T-helper 17 cell (primary cell): ENCODE measurements around the gene AQP4. TPM values are rescaled to one million over a fixed set of nuclear protein-coding genes. Genes with fewer than 3 reads are reported as not detected.

Experiments
- ATAC-seq: fragments of 150-1000 bp; cut with Tn5 transposase; 2 replicates; pipeline ENCODE4 v1.10.0; 2021; ENCODE audit warnings: mild to moderate bottlenecking, moderate library complexity
- DNase-seq, 3 donors: peaks; one replicate each; pipeline versions ENCODE4 v3.0.0 to v3.0.0-alpha.2; 2020 to 2021
- H3K9me3 ChIP-seq: one replicate; pipeline ENCODE4 v1.7.0; 2013; ENCODE audit warnings: low read length, mild to moderate bottlenecking; ENCODE audit not compliant: control insufficient read depth, poor library complexity, severe bottlenecking
- H3K27ac Mint-ChIP-seq: one replicate; pipeline ENCODE4 v1.8.0; 2022; ENCODE audit warnings: mild to moderate bottlenecking, moderate library complexity, mixed read lengths
- H3K27me3 Mint-ChIP-seq: one replicate; pipeline ENCODE4 v1.8.0; 2022; ENCODE audit warnings: mixed read lengths
- H3K36me3 Mint-ChIP-seq: one replicate; pipeline ENCODE4 v1.8.0; 2022; ENCODE audit warnings: low read depth, mixed read lengths
- H3K4me1 Mint-ChIP-seq: one replicate; pipeline ENCODE4 v1.8.0; 2022; ENCODE audit warnings: mild to moderate bottlenecking, mixed read lengths
- H3K4me3 Mint-ChIP-seq: one replicate; pipeline ENCODE4 v1.8.0; 2022; ENCODE audit warnings: mild to moderate bottlenecking, moderate library complexity, mixed read lengths
- total RNA-seq, 4 donors: library from RNA in 2 of 4; stranded (reverse) in 2 of 4; gene quantifications; one replicate each; pipeline ENCODE4 v1.2.3 and lab custom pipeline; 2022 to 2026

AQP4 gene
- total RNA-seq, 2 donors from 2014 or later: not detected

DNA sequence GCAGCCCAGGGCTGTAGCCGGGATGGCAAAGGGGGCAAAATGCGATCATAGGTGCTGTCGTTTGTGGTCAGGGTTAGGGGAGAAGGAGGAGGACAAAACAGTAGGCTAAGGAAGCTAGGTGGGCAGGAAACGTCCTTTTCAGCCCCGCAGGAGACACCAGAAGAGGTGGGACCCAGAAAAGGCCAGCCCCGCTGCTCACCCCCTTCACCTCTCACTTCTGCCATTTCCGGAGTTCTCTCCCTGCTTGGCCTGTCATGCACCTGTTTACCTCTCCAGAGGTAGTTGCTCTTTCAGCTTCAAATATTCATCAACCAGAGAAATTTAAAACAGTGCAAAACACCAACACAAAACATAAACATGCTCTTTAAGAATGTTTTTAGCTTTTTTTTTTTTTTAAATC, 849 bp downstream of the AQP4 start:
- Mint-ChIP-seq H3K27ac (no peak overlapping the region), H3K36me3 (no peaks in the 10 kb centered on the region), H3K4me3 (no peak overlapping the region), H3K27me3 (peaks cover 19% of the 10 kb centered on the region), H3K4me1 (no peaks in the 10 kb centered on the region)
- no peak for ATAC-seq
- no peaks in the 10 kb centered on the region for H3K9me3 ChIP-seq
- DNase-seq: no peak

DNA sequence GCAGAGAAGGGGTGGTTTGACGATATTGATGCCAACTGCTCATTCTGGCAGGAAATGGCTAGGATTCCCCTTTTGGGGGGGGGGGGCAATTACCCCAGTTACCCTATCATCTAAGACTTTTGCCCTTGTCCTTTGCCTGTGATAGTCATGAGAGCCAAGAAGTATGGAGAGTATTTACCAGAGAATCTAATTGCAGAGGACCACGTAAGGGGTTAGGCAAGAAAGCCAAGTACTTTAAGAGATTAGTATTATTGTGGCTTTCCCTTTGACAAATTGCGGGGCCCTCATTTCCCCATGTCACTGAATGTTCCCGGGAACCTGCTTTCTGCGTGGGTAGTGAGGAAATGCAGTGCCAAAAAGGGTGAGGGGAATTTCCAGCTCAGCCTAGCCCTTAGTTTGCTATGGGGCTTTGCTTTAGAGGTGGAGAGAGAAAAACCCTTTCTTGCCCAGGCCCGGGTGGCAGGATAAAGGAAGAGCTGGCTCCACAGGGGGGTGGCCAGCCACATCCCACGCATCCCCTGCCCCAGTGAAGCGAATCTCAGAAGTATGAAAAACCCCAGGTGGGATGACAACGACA, 1.5 kb downstream of the AQP4 start:
- DNase-seq (no peak), ATAC-seq (no peak)
- no peaks in the 10 kb centered on the region for H3K4me1 Mint-ChIP-seq
- no peak overlapping the region for H3K27ac Mint-ChIP-seq
- peaks cover 19% of the 10 kb centered on the region for H3K27me3 Mint-ChIP-seq
- no peaks in the 10 kb centered on the region for H3K9me3 ChIP-seq
- H3K4me3 Mint-ChIP-seq: no peak overlapping the region
- no peaks in the 10 kb centered on the region for H3K36me3 Mint-ChIP-seq

DNA sequence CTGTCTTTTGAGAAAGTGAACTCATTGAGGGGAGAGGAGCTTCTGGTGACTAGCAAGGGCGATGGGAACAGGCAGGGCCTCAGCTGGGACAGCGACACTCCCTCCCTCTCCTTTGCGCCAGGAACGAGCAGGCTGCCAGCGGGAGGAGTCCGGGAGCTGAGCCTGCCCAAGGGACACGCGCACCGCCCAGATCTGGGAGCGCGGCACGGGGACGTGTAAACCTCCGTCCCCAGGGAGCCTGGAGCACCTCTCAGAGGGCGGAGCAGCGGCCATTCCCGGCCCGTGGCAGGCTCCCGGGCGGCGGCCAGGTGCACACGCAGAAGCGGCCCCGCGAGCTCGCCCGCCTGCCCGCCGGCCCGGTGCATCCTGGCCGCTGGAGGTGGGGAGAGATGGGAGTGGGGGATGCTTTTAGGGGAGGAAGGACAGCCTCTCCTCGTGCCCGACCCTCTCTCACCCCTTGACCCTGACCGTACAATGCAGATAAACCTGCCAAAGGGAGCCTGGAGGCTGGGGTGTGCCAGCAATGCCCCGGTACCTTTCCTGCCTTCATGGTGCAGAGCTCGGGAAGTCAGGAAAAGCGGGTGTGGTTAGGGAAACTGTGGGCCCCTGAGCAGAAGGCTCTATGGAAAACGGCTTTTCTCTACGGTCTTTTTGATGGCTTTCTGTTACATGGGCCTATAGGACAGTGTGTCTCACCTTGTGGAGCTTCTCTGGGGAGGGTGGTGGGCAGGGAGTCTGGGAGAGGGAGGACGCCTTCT, 2.2 kb downstream of the AQP4 start:
- ATAC-seq (no peak), DNase-seq (no peak)
- no peak overlapping the region for H3K4me3 Mint-ChIP-seq
- no peak overlapping the region for H3K27ac Mint-ChIP-seq
- no peaks in the 10 kb centered on the region for H3K36me3 Mint-ChIP-seq
- no peaks in the 10 kb centered on the region for H3K4me1 Mint-ChIP-seq
- H3K27me3 Mint-ChIP-seq: peaks cover 19% of the 10 kb centered on the region
- H3K9me3 ChIP-seq: no peaks in the 10 kb centered on the region

DNA sequence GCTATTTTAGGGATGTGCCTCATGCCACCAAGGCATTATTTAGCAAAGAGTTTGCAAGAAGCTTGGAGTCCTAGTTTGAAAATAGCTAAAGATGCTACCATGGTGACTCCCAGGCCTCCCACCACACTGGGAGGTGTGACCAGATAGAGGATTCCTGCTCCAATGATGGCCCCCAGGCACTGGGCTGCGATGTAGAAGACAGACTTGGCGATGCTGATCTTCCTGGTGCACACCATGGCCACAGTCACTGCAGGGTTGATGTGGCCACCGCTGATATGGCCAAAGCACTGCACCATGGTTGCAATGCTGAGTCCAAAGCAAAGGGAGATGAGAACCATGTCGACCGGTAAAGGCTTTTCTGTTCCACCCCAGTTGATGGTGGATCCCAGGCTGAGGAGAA, 3.4 kb downstream of the AQP4 start:
- H3K36me3 Mint-ChIP-seq: no peaks in the 10 kb centered on the region
- no peak overlapping the region for H3K27ac Mint-ChIP-seq
- H3K27me3 Mint-ChIP-seq: peaks cover 19% of the 10 kb centered on the region
- DNase-seq (no peak), ATAC-seq (no peak)
- H3K4me1 Mint-ChIP-seq: no peaks in the 10 kb centered on the region
- H3K4me3 Mint-ChIP-seq: no peak overlapping the region
- H3K9me3 ChIP-seq: no peaks in the 10 kb centered on the region

DNA sequence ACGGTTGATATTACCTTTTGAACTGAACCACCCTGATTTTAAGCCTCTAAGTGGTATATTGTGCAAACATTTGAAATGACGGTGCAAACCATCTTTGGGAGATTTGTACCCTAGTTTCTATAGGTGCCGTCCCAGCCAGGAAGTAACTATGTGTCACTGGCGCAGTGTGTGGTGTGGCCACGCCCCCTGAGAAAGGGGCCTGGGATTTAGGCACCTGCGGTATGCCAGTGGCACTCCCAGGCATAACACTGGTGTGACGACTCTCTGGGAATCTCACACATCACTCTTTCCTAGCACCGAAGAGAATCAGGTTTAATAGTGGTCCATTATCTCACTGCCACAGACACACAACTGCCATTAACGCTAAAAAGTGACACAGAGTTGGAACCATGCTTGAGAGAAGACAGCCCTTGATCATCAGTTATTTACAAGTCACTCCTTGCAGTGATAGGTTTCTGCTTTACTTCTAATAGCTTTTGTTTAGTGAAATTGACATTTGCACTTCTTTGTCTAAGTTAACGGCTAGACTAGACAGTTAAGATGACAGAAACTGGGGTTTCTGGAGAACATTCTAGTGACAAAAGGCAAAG, 11.1 kb downstream of the AQP4 start:
- DNase-seq (no peak), ATAC-seq (no peak)
- Mint-ChIP-seq H3K4me1 (no peaks in the 10 kb centered on the region), H3K4me3 (no peak overlapping the region), H3K27me3 (no peaks in the 10 kb centered on the region), H3K36me3 (no peaks in the 10 kb centered on the region), H3K27ac (no peak overlapping the region)
- no peaks in the 10 kb centered on the region for H3K9me3 ChIP-seq

DNA sequence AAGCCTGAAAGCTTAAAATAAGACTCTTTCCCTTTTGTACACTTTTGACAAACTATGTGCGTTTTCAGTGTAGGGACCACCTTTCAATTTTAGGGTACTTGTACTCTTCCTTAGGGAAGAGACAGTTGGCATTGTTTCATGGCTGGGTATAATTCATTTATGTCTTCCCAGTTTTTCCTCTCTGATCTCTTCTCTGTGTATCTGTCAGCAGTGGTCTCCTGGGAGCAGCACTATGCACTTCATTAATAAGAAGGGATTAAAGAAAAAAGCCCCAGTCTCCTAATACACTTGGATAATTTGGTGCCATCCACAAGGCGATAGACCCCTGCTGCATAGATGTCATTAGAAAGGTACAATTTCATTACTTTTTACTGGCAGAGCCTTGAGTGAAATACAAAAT, 12.1 kb downstream of the AQP4 start:
- Mint-ChIP-seq H3K4me1 (no peaks in the 10 kb centered on the region), H3K27ac (no peak overlapping the region), H3K4me3 (no peak overlapping the region), H3K36me3 (no peaks in the 10 kb centered on the region), H3K27me3 (no peaks in the 10 kb centered on the region)
- ATAC-seq: no peak
- no peak for DNase-seq
- no peaks in the 10 kb centered on the region for H3K9me3 ChIP-seq

DNA sequence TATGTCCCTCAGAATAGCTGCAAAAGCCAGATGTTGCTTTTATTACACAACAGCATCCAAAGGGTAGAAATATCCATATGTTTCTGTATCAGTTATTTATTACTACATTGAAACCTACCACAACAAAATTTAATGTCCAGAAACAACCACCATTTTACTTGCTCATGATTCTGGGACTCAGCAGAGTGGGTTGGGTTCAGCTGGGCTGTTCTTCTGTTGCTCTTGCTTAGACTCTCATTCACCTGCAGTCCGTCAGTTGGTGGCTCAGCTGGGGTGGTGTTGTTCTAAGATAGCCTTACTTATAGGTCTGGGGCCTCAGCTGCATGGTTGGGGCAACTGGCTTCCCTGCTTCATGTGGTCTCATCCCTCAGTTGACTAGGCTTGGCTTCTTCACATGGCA, 21.7 kb downstream of the AQP4 start:
- Mint-ChIP-seq H3K27ac (no peak overlapping the region), H3K4me1 (no peaks in the 10 kb centered on the region)

DNA sequence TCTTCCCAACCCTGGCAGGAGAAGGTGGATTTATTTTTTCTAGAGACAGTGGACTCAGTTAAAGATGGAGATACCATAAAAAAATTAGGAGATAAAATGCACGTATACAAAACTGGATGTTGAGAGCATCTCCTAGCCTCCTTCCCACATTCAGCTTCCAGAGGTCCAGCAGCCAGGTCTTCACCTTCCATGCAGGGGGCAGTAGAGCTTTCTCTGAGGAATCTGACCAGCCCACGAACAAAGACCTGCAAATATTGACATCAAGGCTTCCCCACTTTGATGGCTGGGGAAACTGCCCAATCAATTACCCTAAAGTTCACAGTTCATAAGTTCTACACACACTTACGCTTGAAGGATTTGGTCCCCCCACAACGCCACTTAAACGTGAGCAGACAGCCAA, 24.5 kb downstream of the AQP4 start:
- no peaks in the 10 kb centered on the region for H3K27me3 Mint-ChIP-seq
- no peak for ATAC-seq

More for the DNA sequence above, 21.7 kb downstream of the AQP4 start:
- H3K9me3 ChIP-seq: no peaks in the 10 kb centered on the region
- Mint-ChIP-seq H3K27me3 (no peaks in the 10 kb centered on the region), H3K36me3 (no peaks in the 10 kb centered on the region), H3K4me3 (no peak overlapping the region)
- DNase-seq: no peak
- no peak for ATAC-seq

DNA sequence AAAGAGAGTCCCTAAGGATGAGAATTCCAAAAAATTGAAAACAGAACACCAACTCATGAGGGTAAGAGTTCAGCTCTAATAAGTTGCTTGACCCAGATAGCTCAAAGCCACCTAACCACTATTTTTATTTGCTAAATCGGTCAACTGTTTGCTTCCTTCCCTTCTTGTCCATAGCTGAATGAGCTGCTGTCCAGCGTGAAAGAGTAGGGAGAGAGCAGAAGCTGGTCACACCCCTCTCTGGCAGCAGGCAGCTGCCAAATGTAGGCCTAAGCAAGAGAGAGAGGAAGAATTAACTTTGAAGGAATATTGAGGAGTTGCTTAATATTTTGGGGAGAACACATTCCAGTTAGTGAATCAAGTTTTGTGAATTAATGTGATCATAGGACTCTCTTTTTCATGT, 25.9 kb downstream of the AQP4 start:
- H3K4me3 Mint-ChIP-seq: no peak overlapping the region
- no peaks in the 10 kb centered on the region for H3K27me3 Mint-ChIP-seq
- H3K9me3 ChIP-seq: no peaks in the 10 kb centered on the region
- DNase-seq: no peak
- H3K36me3 Mint-ChIP-seq: no peaks in the 10 kb centered on the region
- no peak overlapping the region for H3K27ac Mint-ChIP-seq
- no peaks in the 10 kb centered on the region for H3K4me1 Mint-ChIP-seq
- no peak for ATAC-seq

More for the DNA sequence above, 24.5 kb downstream of the AQP4 start:
- Mint-ChIP-seq H3K4me1 (no peaks in the 10 kb centered on the region), H3K36me3 (no peaks in the 10 kb centered on the region), H3K4me3 (no peak overlapping the region), H3K27ac (no peak overlapping the region)
- DNase-seq: no peak
- H3K9me3 ChIP-seq: no peaks in the 10 kb centered on the region

DNA sequence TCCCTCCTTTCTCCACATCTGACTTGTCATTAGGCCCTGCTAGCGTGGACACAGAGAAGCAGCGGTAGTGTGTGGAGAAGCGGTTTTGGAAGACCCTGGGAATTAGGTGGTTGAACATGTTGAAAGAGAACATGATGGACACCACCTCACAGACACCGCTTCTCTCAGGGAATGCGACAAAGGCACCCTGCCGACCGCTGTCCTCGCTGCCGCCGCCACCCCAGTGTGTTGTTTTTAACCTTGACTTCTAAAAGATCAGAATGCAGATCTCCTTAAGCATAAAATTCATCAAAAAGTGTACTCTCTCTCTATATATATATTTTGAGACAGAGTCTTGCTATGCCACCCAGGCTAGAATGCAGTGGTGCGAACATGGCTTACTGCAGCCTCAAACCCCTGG, 33.2 kb downstream of the AQP4 start:
- Mint-ChIP-seq H3K27me3 (no peaks in the 10 kb centered on the region), H3K36me3 (no peaks in the 10 kb centered on the region), H3K4me3 (no peak overlapping the region), H3K27ac (no peak overlapping the region), H3K4me1 (no peaks in the 10 kb centered on the region)
- DNase-seq (no peak), ATAC-seq (no peak)
- H3K9me3 ChIP-seq: no peaks in the 10 kb centered on the region

DNA sequence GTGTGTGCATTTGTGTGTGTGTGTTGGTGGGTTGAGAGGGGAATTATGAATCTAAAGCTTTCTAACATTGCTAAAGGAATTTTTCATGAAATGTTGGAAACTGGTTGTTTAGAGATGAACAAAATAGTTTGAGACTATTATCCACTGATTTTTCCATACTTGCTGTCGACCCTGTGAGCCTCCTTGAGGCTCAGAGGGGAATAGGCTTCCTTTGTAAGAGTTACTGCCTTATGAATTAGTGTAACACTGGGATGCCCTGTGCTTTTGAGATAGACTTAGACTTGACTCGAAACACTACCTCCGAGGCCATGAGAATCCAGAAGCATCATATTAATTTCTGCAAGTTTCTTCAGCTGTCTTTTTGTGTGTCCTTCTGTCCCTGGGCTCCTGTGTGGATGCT, 37.9 kb downstream of the AQP4 start:
- ATAC-seq: no peak
- no peak for DNase-seq
- no peaks in the 10 kb centered on the region for H3K9me3 ChIP-seq
- no peaks in the 10 kb centered on the region for H3K27me3 Mint-ChIP-seq
- no peaks in the 10 kb centered on the region for H3K4me1 Mint-ChIP-seq
- H3K27ac Mint-ChIP-seq: no peak overlapping the region
- H3K36me3 Mint-ChIP-seq: no peaks in the 10 kb centered on the region
- no peak overlapping the region for H3K4me3 Mint-ChIP-seq

DNA sequence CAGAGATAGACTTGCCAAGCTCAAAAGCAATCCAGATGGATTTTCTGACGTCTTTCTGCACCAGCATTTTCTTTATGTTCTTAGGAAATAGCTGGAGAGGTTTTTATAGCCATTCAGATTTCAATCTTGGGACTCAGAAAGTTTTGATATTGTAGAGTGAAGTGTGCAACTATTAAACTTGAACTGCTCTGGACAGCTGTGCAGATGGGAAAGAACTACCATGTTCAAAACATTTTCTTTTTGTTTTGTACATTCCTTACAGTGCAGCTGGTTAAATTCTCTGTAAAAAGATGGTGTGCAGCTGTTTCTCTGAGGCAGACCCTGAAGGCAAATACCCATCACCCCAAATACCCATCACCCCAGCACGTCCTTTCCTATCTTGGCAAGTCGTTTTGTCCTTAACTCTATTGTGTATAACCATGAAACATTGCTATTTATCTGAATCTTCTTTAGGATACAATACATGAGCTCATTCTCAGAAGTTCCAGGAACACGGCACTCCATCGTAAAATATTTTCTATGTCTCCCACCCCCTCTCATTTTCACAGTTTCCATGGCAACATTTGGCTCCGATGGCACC, 38.8 kb downstream of the AQP4 start:
- H3K4me1 Mint-ChIP-seq: no peaks in the 10 kb centered on the region
- no peak overlapping the region for H3K4me3 Mint-ChIP-seq
- no peak for ATAC-seq
- no peak for DNase-seq
- H3K9me3 ChIP-seq: no peaks in the 10 kb centered on the region
- H3K36me3 Mint-ChIP-seq: no peaks in the 10 kb centered on the region
- no peaks in the 10 kb centered on the region for H3K27me3 Mint-ChIP-seq
- H3K27ac Mint-ChIP-seq: no peak overlapping the region

DNA sequence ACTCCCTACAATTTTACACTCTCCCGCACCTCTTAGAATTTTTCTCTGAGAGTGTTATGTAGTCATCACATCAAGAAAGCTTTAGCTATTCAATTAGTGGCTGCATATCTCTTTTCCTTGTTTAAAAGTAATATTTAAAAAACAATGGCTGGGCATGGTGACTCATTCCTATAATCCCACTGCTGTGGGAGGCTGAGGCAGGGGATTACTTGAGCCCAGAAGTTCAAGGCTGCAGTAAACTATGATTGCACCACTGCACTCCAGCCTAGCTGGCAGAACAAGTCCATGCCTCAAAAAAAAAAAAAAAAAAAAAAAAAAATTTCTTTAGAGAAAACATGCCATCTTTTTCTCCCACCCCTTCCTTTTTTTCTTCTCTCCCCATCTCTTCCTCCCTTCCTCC, 44.3 kb downstream of the AQP4 start:
- H3K27ac Mint-ChIP-seq: no peak overlapping the region
- ATAC-seq (no peak), DNase-seq (no peak)
- no peak overlapping the region for H3K4me3 Mint-ChIP-seq
- peaks cover 2% of the 10 kb centered on the region for H3K36me3 Mint-ChIP-seq
- H3K9me3 ChIP-seq: peaks cover 3% of the 10 kb centered on the region
- H3K4me1 Mint-ChIP-seq: no peaks in the 10 kb centered on the region
- H3K27me3 Mint-ChIP-seq: no peaks in the 10 kb centered on the region
